HCT116 (cell line): ENCODE results near the gene OCRL.

Source experiments
- CBX3 ChIP-seq: IDR thresholded peaks from 2 replicates; pipeline ENCODE4 v1.6.1; 2012; ENCODE audit warnings: low read depth
- CTCF ChIP-seq, 3 experiments: fragments of 200-600 bp in 1 of 3; sonication (generic) in 1 of 3; IDR thresholded peaks in 2 of 3; conservative IDR thresholded peaks in 1 of 3; 2 replicates each; pipeline ENCODE4 v1.5.1; 2012 to 2017; ENCODE audit warnings: low read depth in 2 of 3, low read length in 2 of 3, antibody characterized with exemption in 1 of 3, borderline replicate concordance in 1 of 3, control low read depth in 1 of 3, mild to moderate bottlenecking in 1 of 3, mixed read lengths in 1 of 3, mixed run types in 1 of 3, moderate library complexity in 1 of 3; ENCODE audit not compliant: insufficient read depth in 1 of 3
- JUND ChIP-seq: IDR thresholded peaks from 2 replicates; pipeline ENCODE4 v1.6.1; 2012
- MAX ChIP-seq: IDR thresholded peaks from 2 replicates; pipeline ENCODE4 v1.6.1; 2012
- POLR2A ChIP-seq: IDR thresholded peaks from 2 replicates; pipeline ENCODE4 v1.7.0; 2011; ENCODE audit warnings: borderline replicate concordance; ENCODE audit not compliant: insufficient read depth, insufficient read length; ENCODE audit errors: extremely low read depth
- POLR2AphosphoS5 ChIP-seq: IDR thresholded peaks from 2 replicates; pipeline ENCODE4 v1.6.1; 2011; ENCODE audit warnings: mild to moderate bottlenecking, low read depth, low read length, moderate library complexity
- RAD21 ChIP-seq: IDR thresholded peaks from 2 replicates; pipeline ENCODE4 v1.6.1; 2012; ENCODE audit warnings: low read depth, mild to moderate bottlenecking
- REST ChIP-seq: IDR thresholded peaks from 2 replicates; pipeline ENCODE4 v1.6.1; 2012; ENCODE audit warnings: low read depth
- SIN3A ChIP-seq: IDR thresholded peaks from 2 replicates; pipeline ENCODE4 v1.6.1; 2012; ENCODE audit warnings: low read depth
- YY1 ChIP-seq: IDR thresholded peaks from 2 replicates; pipeline ENCODE4 v1.6.1; 2011; ENCODE audit warnings: low read length, low read depth, moderate library complexity, mild to moderate bottlenecking; ENCODE audit not compliant: insufficient replicate concordance; ENCODE audit errors: extremely low read depth

GRCh38 chrX:129594781-129595180 lies 54.7 kb downstream of the OCRL start:
- TF ChIP-seq YY1: no peak
- no peak for TF ChIP-seq CBX3
- TF ChIP-seq POLR2A: no peak
- no peak for TF ChIP-seq RAD21
- TF ChIP-seq POLR2AphosphoS5: no peak
- no peak for TF ChIP-seq CTCF (IDR thresholded peaks at IDR 0.05 in 2 of 3, conservative IDR thresholded peaks at IDR 0.05 in 1 of 3; ENCODE audit: borderline replicate concordance in 1 of 3, insufficient read depth in 1 of 3, low read depth in 2 of 3, low read length in 2 of 3)
- no peak for TF ChIP-seq SIN3A
- no peak for TF ChIP-seq MAX
- TF ChIP-seq REST: no peak
- TF ChIP-seq JUND: no peak
